ENCODE data around the gene TMEM30B. TPM values are rescaled to one million over a fixed set of nuclear protein-coding genes. Genes with fewer than 3 reads are reported as not detected.

TMEM30B gene
- total and polyA plus RNA-seq, 10 of the 15 experiments (the other 5 are each of a cell fraction or from before 2014, with no cell fraction given): 0.10 TPM; not detected in 9

DNA sequence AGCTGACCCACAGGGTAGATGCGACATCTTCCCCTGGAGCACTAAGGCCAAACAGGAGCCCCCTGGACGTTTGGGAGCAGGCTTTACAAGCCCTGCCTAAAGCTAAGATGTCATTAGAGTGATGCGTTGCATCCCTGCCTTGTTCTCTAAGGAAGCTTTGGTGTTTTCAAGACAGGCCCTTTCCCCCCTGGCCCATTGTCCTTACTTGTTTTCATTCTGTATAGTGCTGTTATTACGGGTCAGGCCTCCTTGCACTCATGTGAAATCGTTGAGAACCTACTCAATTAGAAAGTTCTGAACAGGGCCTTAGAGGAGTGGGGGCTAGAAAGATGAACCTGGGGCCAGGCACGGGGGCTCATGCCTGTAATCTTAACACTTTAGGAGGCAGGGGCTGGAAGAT, 38.6 kb upstream of the TMEM30B start:
- TF ChIP-seq PBX3 (IDR thresholded peaks at IDR 0.05; ENCODE audit: insufficient replicate concordance, low read depth, low read length) (no peak), RELB (IDR thresholded peaks at IDR 0.05; ENCODE audit: low read depth) (no peak), DPF2 (IDR thresholded peaks at IDR 0.05) (no peak), RB1 (IDR thresholded peaks at IDR 0.05; ENCODE audit: borderline replicate concordance) (no peak), SIX5 (IDR thresholded peaks at IDR 0.05; ENCODE audit: low read depth, low read length, severe bottlenecking) (no peak), IKZF2 (IDR thresholded peaks at IDR 0.05) (no peak)
- TF ChIP-seq, protein P1, sequence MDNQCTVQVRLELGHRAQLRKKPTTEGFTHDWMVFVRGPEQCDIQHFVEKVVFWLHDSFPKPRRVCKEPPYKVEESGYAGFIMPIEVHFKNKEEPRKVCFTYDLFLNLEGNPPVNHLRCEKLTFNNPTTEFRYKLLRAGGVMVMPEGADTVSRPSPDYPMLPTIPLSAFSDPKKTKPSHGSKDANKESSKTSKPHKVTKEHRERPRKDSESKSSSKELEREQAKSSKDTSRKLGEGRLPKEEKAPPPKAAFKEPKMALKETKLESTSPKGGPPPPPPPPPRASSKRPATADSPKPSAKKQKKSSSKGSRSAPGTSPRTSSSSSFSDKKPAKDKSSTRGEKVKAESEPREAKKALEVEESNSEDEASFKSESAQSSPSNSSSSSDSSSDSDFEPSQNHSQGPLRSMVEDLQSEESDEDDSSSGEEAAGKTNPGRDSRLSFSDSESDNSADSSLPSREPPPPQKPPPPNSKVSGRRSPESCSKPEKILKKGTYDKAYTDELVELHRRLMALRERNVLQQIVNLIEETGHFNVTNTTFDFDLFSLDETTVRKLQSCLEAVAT (IDR thresholded peaks at IDR 0.05): no peak
- ATAC-seq (no peak), DNase-seq (ENCODE audit: low read depth, low spot score) (no peak), FAIRE-seq (no peak)
- Histone ChIP-seq H3K27ac (ENCODE audit: control insufficient read depth, insufficient read depth) (no peak overlapping the region), H3K4me3 (no peak overlapping the region), H3K4me2 (ENCODE audit: control insufficient read depth, insufficient read depth) (no peak overlapping the region), H3K36me3 (ENCODE audit: control insufficient read depth in 2 of 2, insufficient read depth in 2 of 2, low read length in 1 of 2) (no peaks in the 10 kb centered on the region; a peak in 1 of 4 replicates), H3K9me3 (replicated peaks; ENCODE audit: control insufficient read depth, insufficient read depth, low read length) (peaks cover 2% of the 10 kb centered on the region; the same call in 2 of the 3 replicates), H3K4me1 (ENCODE audit: control insufficient read depth, insufficient read depth, low read length) (peaks cover 6% of the 10 kb centered on the region; the same call in 1 of the 2 replicates), H3K27me3 (replicated peaks in 1 of 2; ENCODE audit: control insufficient read depth in 2 of 2, insufficient read depth in 2 of 2, low read length in 1 of 2) (no peaks in the 10 kb centered on the region; a peak in 1 of 4 replicates), H3K79me2 (ENCODE audit: control insufficient read depth, insufficient read depth, low read length) (peaks cover 36% of the 10 kb centered on the region), H3K9ac (ENCODE audit: control insufficient read depth, insufficient read depth, low read length) (no peak overlapping the region), H2AFZ (ENCODE audit: control insufficient read depth, low read depth, low read length) (no peak overlapping the region; the same call in 1 of the 2 replicates), H4K20me1 (ENCODE audit: control insufficient read depth, insufficient read depth) (no peaks in the 10 kb centered on the region)
- POLR2A ChIA-PET: no interaction called here
- WGBS (ENCODE audit: insufficient coverage, insufficient replicate concordance, low lambda C conversion rate, missing lambda C conversion rate): 51% methylated on average over 6 of the region's 6 CpGs
- CTCF ChIA-PET: interaction anchor here (1.0 to 2.3 kb wide), 5 partner anchors 12 to 518 kb away, joined by 3 to 6 read pairs (median 4); no protein-coding TSS in a partner anchor
- in situ Hi-C loops (cut with MboI): loop anchor here (25.0 kb wide), 1 partner anchor 118 kb away; no protein-coding TSS in a partner anchor
- RAD21 ChIA-PET (ENCODE audit: unreplicated experiment): interaction anchor here (0.7 to 6.9 kb wide), 7 partner anchors 19 to 518 kb away, joined by 3 to 62 read pairs (median 4); no protein-coding TSS in a partner anchor
- intact Hi-C loops (cut with micrococcal nuclease; ENCODE audit: unreplicated experiment): loop anchor here (5.0 kb wide), 1 partner anchor 443 kb away; the partner anchor contains the start of gene SNAPC1
- SMC1A ChIA-PET (ENCODE audit: uncharacterized antibody, unreplicated experiment): interaction anchor here (0.8 to 1.4 kb wide), 3 partner anchors 13 to 159 kb away, joined by 3 to 4 read pairs (median 3); no protein-coding TSS in a partner anchor
- BruUV-seq (replicated peaks): TSS peak; percentile 55
